ENCODE measurements around the gene KIF11. TPM values are rescaled to one million over a fixed set of nuclear protein-coding genes. Genes with fewer than 3 reads are reported as not detected.

The KIF11 gene
- polyA plus RNA-seq, 3 donors: 0.07 to 0.55 (median 0.40) TPM

GRCh38 chr10:92681306-92681834 is 88.4 kb downstream of the KIF11 start:
- Histone ChIP-seq H4K20me1 (ENCODE audit: insufficient read depth, low read length) (no peaks in the 10 kb centered on the region), H3K4me1 (ENCODE audit: control insufficient read depth in 1 of 2, insufficient read depth in 2 of 2, low read length in 2 of 2) (peaks cover 12 to 21% of the 10 kb centered on the region in 2 donors), H2AFZ (ENCODE audit: insufficient read depth, low read depth, low read length, poor library complexity, severe bottlenecking) (no peak overlapping the region), H3K36me3 (replicated peaks in 1 of 2; ENCODE audit: control insufficient read depth in 1 of 2, insufficient read depth in 2 of 2, low read length in 2 of 2) (no peaks in the 10 kb centered on the region), H3K9ac (ENCODE audit: insufficient read depth, low read length, poor library complexity, severe bottlenecking) (no peak overlapping the region), H3K27me3 (ENCODE audit: control insufficient read depth in 2 of 2, insufficient read depth in 2 of 2, low read length in 2 of 2) (no peaks in the 10 kb centered on the region), H3K4me2 (replicated peaks; ENCODE audit: extremely low read depth, low read length, poor library complexity, severe bottlenecking) (no peak overlapping the region), H3K9me3 (replicated peaks in 1 of 2; ENCODE audit: control insufficient read depth in 1 of 2, insufficient read depth in 1 of 2, low read length in 2 of 2) (no peaks in the 10 kb centered on the region), H3K79me2 (ENCODE audit: insufficient read depth, low read length) (peaks cover 8% of the 10 kb centered on the region), H3K4me3 (replicated peaks in 1 of 3; ENCODE audit: low read depth in 2 of 3, low read length in 3 of 3) (no peak overlapping the region), H3K27ac (ENCODE audit: low read depth in 1 of 2, low read length in 2 of 2) (peak overlapping the region in 1 of 2 donors; percentile 16)
- H3K27me3 Mint-ChIP-seq (ENCODE audit: low read depth in 3 of 3): no peaks in the 10 kb centered on the region
- intact Hi-C loops (cut with micrococcal nuclease): loop anchor here (10.0 kb wide), 2 partner anchors 87 to 833 kb away; partner anchors contain the start of gene KIF11 (in 1 of the 2)
- peaks cover 5 to 21% (median 9%) of the 10 kb centered on the region in 7 donors for H3K9me3 Mint-ChIP-seq
- H3K4me3 Mint-ChIP-seq: no peak overlapping the region
- WGBS (ENCODE audit: insufficient coverage): no CpG with 5 or more reads among the region's 2 CpGs
- TF ChIP-seq CTCF (IDR thresholded peaks at IDR 0.05): no peak
- peak overlapping the region in 1 of 7 donors; percentile 57 for H3K27ac Mint-ChIP-seq
- H3K36me3 Mint-ChIP-seq: peaks cover 12 to 19% of the 10 kb centered on the region in 2 donors
- no peak for DNase-seq
- H3K4me1 Mint-ChIP-seq: peaks cover 36% of the 10 kb centered on the region

- H3K4me1 Mint-ChIP-seq: peaks cover 61% of the 10 kb centered on the region
- H3K9ac ChIP-seq (ENCODE audit: insufficient read depth, low read length, poor library complexity, severe bottlenecking): peak overlapping the region; percentile 94
These were observed 95.6 kb downstream of the KIF11 start for GRCh38 chr10:92688573-92688926.

More at GRCh38 chr10:92688573-92688926, 95.6 kb downstream of the KIF11 start:
- Histone ChIP-seq H3K4me1 (ENCODE audit: control insufficient read depth in 1 of 2, insufficient read depth in 2 of 2, low read length in 2 of 2) (peaks cover 25 to 38% of the 10 kb centered on the region in 2 donors), H4K20me1 (ENCODE audit: insufficient read depth, low read length) (peaks cover 38% of the 10 kb centered on the region), H3K9me3 (replicated peaks in 1 of 2; ENCODE audit: control insufficient read depth in 1 of 2, insufficient read depth in 1 of 2, low read length in 2 of 2) (no peaks in the 10 kb centered on the region), H3K27me3 (ENCODE audit: control insufficient read depth in 2 of 2, insufficient read depth in 2 of 2, low read length in 2 of 2) (no peaks in the 10 kb centered on the region), H3K79me2 (ENCODE audit: insufficient read depth, low read length) (peaks cover 75% of the 10 kb centered on the region), H3K27ac (ENCODE audit: low read depth in 1 of 2, low read length in 2 of 2) (peak overlapping the region; percentile 73 to 77), H3K36me3 (replicated peaks in 1 of 2; ENCODE audit: control insufficient read depth in 1 of 2, insufficient read depth in 2 of 2, low read length in 2 of 2) (peaks cover 9 to 11% of the 10 kb centered on the region in 2 donors), H2AFZ (ENCODE audit: insufficient read depth, low read depth, low read length, poor library complexity, severe bottlenecking) (peak overlapping the region; percentile 95), H3K4me3 (replicated peaks in 1 of 3; ENCODE audit: low read depth in 2 of 3, low read length in 3 of 3) (peak overlapping the region; percentile 51 to 92 (median 86)), H3K4me2 (replicated peaks; ENCODE audit: extremely low read depth, low read length, poor library complexity, severe bottlenecking) (peak overlapping the region; percentile 98)
- Mint-ChIP-seq H3K4me3 (peak overlapping the region; percentile 95 to 96), H3K27ac (peak overlapping the region; percentile 86 to 93 (median 91)), H3K27me3 (ENCODE audit: low read depth in 3 of 3) (no peaks in the 10 kb centered on the region), H3K9me3 (peaks cover 3 to 13% (median 7%) of the 10 kb centered on the region in 7 donors), H3K36me3 (peaks cover 19 to 35% of the 10 kb centered on the region in 2 donors)
- WGBS (ENCODE audit: insufficient coverage): 0% methylated on average over 2 of the region's 5 CpGs
- intact Hi-C loops (cut with micrococcal nuclease): loop anchor here (10.0 kb wide), 2 partner anchors 94 to 826 kb away; partner anchors contain the start of gene KIF11 (in 1 of the 2)
- no peak for TF ChIP-seq CTCF (IDR thresholded peaks at IDR 0.05)
- peak in 2 of 3 donors; percentile 41 to 45 for DNase-seq
